ENCODE results near the gene C22orf15.

The C22orf15 gene

GRCh38 chr22:23790819-23791737 lies 28.3 kb downstream of the C22orf15 start:
- no peak for DNase-seq

- no peak for DNase-seq
Observed at GRCh38 chr22:23791738-23792645, 29.2 kb downstream of the C22orf15 start.

- no peak for DNase-seq
Observed at GRCh38 chr22:23793326-23793725, 30.5 kb downstream of the C22orf15 start.

GRCh38 chr22:23796461-23796860 lies 33.7 kb downstream of the C22orf15 start:
- no peak for DNase-seq

- DNase-seq, result no peak
Observed at GRCh38 chr22:23800297-23801237, 37.8 kb downstream of the C22orf15 start.

- no peak for DNase-seq
Observed at GRCh38 chr22:23801238-23801821, 38.5 kb downstream of the C22orf15 start.

GRCh38 chr22:23801886-23802377 lies 39.1 kb downstream of the C22orf15 start:
- DNase-seq, result no peak

- DNase-seq, result no peak
Observed at GRCh38 chr22:23803001-23803819, 40.4 kb downstream of the C22orf15 start.

- DNase-seq, result no peak
Observed at GRCh38 chr22:23804781-23805291, 42.0 kb downstream of the C22orf15 start.

GRCh38 chr22:23806837-23807236 lies 44.0 kb downstream of the C22orf15 start:
- DNase-seq, result no peak

- no peak for DNase-seq
Observed at GRCh38 chr22:23812378-23812777, 49.6 kb downstream of the C22orf15 start.
